Sciatic nerve (tissue), 2 donors: Measurements from ENCODE around the gene TNKS2. TPM values are rescaled to one million over a fixed set of nuclear protein-coding genes. Genes with fewer than 3 reads are reported as not detected.
A peak's percentile ranks its signal among the peaks of the same experiment; 100 is the strongest.

ENCODE experiments used
- ATAC-seq: fragments of 200-7000 bp; cut with Tn5 transposase; one replicate; pipeline ENCODE4 v1.9.1; 2020; ENCODE audit warnings: mild to moderate bottlenecking, moderate library complexity
- DNase-seq: peaks from one replicate; pipeline ENCODE4 v3.0.0-alpha.2; 2020; ENCODE audit warnings: low spot score
- intact Hi-C: fragments of 100-400 bp; cut with DNase I; formaldehyde crosslinking; loops from one replicate; pipeline ENCODE4 v1.14.2; 2022
- total RNA-seq: library from RNA; stranded (reverse); fragmentation: NEBNext Ultra II Directional; extraction: Animal tissue kit (Norgen Biotek cat#: 25700); gene quantifications from one replicate; pipeline ENCODE4 v1.2.1, GENCODE V29; 2021
- donor health status: DM: no; HTN: no; CAD: no.
- donor health status: DM: no; HTN: no; CAD: no.

TNKS2 gene
- total RNA-seq, 1 donor from 2014 or later, result 51.7 TPM

DNA sequence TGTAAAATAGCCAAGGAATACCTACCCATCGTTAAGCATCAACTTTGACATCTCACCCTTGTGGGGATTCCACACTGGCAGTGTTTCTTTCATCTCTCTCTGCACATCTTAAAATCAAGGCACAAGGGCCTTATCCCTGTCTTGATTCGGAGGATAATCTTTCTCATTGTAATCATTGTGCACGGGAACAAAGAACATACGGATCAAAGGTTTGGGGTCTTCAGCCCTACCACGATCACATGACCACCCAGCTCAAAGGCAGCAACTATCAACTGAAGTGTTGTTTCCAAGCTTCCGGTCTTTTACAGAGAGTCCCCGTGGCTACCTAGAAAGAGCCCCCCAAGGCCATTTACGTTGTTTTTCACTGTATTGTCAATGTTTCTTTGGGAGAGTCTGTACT, 99.2 kb downstream of the TNKS2 start:
- ATAC-seq, result no peak
- intact Hi-C loops, result no loop called here
- DNase-seq, result no peak

DNA sequence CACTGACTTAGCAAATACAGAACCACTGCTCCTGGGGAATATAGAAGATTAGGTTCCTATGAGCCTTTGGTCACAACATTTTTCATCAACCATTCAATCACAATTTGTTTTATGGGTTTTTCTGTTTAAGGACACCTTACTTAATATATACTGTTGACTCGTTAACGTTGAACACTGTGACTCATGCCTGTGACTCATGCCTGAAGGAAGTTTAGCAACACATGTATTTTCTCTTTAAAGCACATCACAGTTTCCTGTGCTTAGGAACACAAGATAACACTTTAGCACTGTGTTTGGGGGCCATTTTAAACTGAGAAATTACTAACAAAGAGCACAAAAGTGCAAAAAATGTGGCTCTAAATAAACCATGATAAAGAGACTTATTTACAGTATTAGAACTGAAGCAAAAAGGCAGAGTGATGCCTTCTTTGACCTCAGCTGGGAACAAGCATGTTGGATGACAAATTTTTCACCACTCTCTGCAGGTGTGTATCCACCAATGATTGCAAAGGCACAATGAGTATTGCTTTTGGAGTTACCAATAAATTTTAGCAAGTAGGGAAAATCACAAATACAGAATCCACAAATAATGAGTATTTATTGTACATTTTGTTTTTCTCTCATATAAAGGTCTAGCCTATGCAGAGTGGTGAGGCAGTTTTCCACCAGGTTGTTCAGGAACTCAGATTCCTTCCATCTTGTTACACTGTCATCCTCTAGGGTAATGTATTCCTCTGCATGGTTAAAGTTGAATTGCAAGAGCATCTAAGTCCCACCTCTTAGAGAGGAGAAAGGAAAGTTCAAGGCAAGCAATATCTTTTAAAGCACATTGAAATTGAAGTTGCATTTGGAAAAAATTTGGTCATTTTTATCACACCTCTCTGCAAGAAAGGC, 103.8 kb downstream of the TNKS2 start:
- ATAC-seq (no peak), DNase-seq (no peak)
- intact Hi-C loops, result no loop called here

DNA sequence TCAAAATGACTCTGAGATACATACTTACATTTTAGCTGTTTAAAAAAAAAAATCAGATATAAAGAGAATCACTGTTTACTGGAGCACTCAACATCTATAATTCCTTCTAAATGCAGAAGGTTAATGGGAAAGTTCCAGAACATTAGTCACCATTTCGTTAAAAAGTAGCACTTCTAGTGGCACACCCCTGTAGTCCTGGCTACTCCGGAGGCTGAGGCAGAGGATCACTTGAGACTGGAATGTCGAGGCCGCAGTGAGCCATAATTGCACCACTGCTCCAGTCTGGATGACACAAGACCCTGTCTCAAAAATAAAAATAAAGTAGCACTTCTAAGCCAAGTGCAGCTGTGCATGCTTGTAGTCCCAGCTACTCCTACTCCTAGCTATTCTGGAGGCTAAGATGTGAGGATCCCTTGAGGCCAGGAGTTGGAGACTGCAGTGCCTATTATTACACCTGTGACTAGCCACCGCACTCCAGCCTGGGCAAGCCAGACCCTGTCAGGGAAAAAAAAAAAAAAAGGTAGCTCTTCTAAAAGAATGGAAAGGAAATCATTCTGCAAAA, 108.9 kb downstream of the TNKS2 start:
- intact Hi-C loops, result no loop called here
- DNase-seq (no peak), ATAC-seq (no peak)

DNA sequence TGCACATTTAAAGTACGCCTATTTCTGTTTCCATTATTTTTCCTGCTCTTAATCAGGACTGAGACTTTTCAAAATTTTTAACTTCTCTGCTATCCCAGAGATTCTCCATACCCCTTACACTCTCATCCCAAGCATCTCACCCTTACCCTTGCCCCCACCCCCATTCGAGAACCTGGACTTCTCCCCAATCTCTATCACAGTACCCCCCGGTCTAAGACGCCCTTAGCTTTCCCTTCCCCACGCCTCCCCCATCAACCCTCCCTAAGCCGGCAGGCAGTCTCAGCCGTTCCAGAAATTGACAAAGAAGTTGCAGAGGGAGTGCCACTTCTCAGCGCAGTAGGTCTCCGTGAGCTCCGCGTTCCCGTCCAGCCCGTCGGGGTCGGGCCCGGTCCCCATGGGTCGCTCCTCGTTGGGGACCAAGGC, 109.7 kb downstream of the TNKS2 start:
- DNase-seq (no peak), ATAC-seq (peak; percentile 31)
- intact Hi-C loops, result no loop called here

DNA sequence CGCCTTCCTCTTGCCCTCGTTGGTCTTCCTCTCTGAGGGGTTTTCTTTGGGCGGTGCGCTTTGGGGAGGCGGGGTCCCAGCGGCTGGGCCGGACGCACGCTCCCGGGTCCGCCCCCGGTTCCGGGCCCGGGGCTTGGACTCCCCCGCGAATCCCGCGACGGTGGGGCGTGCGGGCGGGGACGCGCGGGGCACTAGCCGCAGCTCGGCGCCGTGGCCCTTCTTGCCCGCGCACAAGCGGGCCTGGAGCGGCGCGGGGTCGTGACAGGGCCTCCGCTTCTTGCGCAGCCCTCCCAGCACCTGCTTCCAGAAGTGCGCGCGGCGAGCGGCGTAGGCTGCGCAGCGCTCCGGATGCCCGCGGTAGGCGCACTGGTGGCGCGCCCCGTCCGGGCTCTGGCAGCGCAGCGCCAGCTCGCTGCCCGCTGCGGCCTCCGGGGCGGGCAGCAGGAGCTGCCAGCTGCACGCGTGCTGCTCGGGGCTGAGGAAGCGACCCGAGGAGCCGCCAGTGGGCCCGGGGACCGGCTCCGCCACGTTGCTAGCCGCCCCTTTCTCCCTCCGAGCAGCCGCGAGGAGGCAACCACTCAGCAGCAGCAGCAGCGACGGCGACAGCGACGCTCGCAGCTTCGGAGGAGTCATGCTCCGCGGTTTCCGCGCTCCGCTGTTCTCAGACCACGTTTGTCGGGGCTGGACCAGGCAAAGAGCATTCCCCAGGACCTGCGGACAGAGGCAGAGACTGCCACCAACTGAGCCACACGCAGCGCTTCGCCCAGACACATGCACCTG, 110.3 kb downstream of the TNKS2 start:
- DNase-seq (peak; percentile 79), ATAC-seq (peak; percentile 94)
- intact Hi-C loops, result no loop called here

DNA sequence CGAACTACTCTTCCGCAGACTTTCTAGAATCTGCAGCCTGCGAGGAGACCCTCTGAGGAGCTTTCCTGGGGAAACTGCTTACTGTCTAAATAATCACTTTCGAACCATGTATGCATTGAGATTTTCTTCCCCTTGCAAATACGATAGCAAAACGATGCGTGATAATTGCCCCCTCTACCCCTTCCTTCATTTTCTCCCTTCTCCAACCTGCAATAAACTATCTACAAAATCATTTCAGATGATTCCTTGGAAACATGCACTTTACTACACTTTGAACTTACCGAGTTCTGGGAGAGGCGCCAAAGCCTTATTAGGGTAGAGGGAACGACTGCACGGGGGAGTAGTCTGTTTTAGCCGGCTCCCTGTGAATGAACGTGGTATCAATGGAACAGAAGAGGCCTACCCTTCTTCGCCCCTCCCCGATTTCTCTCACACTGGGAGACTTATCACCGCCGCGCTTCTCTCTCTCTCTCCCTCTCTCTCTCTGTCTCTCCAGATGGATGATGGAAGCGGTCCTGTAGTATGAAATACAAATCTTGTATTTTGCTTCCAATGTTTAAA, 111.0 kb downstream of the TNKS2 start, which contains the start of gene FGFBP3:
TSS of gene FGFBP3 (minus strand) at position 370 of the 561 bp plus-strand sequence. CDS start 517 bp downstream, outside the sequence.
- DNase-seq (no peak), ATAC-seq (peak; percentile 77)
- intact Hi-C loops, result no loop called here

DNA sequence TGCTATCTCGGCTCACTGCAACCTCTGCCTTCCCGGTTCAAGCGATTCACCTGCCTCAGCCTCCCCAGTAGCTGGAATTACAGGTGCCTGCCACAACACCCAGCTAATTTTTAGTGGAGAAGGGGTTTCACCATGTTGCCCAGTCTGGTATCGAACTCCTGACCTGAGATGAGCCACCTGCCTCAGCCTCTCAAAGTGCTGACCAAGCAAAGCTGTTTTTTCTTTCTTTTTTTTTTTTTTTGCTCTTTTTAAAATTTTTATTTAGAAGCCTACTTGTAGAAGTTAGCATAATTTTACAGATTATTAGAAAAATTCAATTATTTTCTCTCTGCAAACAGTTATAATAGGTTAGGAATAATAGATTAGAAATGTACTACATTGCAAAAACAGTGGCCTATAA, 112.2 kb downstream of the TNKS2 start:
- ATAC-seq, result no peak
- intact Hi-C loops, result no loop called here
- no peak for DNase-seq

Other genes starting within 250 kb of the TNKS2 start
- 10.9 TPM for gene PPP1R3C, start 165.4 kb upstream of the TNKS2 start, total RNA-seq
- 6.0 TPM for gene FGFBP3, start 111.1 kb downstream of the TNKS2 start, total RNA-seq
- 57.1 TPM for gene BTAF1, start 125.3 kb downstream of the TNKS2 start, total RNA-seq